GM19099 (cell line): ENCODE data around the gene QKI.

Experiments
- POLR2A ChIP-seq: IDR thresholded peaks from 3 replicates; pipeline ENCODE4 v1.6.1; 2011; ENCODE audit warnings: low read depth; ENCODE audit not compliant: insufficient read length; ENCODE audit errors: extremely low read depth

The QKI gene

DNA sequence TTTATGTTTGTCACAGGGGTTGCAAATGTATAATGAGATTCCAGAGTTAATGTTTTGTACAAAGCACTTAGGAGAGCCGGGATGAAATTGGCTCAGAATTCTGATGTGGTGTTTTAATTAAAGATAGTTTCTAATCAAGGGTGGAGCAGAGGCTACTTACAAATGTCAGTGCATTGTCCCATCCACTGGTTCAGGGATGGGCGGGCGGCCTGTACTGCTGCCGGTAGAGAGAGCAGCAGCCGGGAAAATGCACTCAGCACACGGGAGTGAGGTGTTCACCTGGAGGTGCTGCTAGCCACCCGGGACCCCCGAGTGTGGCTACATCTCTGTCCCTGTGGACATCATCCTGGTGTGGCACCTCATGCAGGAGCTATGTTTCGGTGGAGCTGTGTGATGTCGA, 193.3 kb downstream of the QKI start:
- TF ChIP-seq POLR2A: no peak

DNA sequence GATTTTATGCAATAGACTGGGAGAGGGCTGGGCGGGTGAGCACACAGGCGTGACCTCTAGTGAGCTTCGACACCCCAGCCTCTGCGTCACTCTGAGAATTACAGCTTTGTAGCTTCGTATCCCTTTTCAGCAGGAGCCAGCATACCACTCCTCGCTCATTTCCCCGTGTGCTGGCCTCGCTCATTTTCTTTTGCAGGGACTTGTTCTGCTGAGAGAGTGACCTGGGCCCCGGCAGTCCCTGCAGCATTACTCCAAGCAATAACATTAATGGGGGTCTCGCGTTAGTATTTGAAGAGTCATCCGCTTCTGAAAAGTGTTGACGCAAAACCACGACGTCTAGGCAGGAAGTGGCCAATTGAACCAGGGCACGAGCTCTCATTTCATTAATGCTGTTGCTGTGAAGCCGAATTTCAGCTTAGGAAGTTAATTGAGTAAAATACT, 193.7 kb downstream of the QKI start:
- no peak for TF ChIP-seq POLR2A

DNA sequence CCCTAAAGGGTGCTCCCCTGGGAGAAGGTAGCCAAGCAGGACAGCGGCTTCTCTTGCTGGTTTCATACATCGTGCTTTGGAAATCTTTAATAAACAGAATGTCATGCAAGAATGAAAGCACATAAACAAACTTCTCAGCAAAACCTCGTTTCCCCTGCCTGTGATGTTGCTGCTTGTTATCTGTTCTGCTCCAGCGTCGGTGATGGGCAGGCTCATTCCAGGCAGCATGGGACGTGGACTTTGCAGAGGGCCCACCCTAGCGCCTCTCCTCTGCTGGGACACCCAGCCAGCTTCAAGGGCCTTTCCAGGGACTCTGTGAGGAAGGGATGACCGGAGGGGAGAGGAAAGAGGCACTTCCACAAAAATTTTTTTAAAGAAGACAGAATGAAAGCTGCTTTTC, 197.7 kb downstream of the QKI start:
- no peak for TF ChIP-seq POLR2A

DNA sequence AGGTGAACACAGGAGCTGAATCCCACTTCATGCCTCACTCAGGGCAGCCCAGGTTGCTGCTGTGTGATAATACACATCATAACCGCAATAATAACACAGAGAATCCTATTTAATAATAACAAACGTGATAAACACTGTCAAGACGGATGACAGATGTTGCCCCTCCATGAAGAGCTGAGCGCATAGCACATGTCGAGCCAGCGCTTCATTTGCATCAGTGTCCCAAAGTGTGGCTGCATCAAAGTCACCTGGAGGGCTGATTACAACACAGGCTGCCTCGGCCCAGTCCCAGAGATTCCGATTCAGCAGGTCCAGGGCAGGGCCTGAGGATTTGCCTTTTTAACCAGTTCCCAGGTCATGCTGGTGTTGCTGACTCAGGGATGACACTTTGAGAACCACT, 198.5 kb downstream of the QKI start:
- no peak for TF ChIP-seq POLR2A

DNA sequence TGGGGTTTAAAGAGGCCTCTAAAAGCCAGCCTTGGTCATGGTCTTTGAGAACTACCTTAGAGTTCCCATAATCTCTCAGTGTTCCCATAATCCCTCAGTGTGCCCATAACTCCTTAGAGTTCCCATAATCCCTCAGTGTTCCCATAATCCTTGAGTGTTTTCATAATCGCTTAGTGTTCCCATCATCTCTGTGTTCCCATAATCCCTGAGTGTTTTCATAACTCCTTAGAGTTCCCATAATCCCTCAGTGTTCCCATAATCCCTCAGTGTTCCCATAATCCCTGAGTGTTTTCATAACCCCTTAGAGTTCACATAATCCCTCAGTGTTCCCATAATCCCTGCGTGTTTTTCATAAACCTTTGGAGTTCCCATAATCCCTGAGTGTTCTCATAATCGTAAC, 199.2 kb downstream of the QKI start:
- TF ChIP-seq POLR2A: no peak

DNA sequence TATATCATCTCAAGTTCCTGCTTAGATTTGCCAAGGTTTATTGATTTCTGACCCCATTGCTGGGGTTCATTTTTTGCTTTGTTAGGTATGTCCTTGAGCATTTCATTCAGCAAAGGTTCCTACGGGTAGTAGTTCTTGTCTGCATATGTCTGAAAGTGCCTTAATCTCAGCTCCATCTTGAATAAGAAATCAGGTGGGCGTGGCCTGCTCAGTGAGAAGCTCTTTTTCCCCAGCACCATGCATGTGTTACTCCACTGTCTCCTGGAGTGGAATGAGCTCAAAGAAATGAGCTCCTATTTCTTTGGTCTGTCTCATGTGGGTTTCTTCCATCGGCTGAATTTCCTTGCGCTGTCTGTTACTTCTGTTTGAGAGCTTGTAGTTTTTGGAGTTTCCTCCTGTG, 201.9 kb downstream of the QKI start:
- TF ChIP-seq POLR2A: no peak

DNA sequence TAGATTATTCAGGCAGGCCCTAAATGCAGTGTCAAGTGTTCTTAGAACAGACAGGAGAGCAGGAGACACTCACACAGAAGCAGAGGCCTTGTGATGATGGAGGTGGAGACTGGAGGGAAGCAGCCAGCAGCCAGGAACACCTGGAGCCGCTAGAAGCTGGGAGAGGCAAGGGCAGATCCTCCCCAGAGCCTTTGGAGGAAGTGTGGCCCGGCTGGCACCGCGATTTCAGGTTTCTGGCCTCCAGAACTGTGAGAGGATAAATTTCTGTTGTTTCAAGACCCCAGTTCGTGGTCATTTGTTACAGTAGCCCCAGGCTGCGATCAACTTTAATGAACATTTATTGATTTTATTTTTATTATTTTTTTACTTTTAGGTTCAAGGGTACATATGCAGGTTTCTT, 203.0 kb downstream of the QKI start:
- TF ChIP-seq POLR2A: no peak

DNA sequence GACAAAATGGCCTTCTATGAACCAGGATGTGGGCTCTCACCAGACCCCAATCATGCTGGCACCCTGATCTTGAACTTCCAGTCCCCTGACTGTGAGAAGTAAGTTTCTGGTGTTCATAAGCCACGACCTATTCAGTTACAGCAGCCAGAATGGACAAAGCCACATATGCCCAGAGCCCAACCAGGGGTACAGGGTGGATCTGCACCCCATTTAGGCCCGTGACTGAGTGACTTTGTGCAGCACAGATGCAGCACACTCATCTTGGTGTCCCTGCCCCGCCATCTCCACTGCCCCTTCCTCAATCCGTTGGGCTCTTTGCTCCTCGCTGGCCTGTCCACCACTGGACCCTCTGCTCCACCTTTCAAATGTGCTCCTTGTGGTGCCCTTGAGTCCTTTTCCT, 205.6 kb downstream of the QKI start:
- no peak for TF ChIP-seq POLR2A

DNA sequence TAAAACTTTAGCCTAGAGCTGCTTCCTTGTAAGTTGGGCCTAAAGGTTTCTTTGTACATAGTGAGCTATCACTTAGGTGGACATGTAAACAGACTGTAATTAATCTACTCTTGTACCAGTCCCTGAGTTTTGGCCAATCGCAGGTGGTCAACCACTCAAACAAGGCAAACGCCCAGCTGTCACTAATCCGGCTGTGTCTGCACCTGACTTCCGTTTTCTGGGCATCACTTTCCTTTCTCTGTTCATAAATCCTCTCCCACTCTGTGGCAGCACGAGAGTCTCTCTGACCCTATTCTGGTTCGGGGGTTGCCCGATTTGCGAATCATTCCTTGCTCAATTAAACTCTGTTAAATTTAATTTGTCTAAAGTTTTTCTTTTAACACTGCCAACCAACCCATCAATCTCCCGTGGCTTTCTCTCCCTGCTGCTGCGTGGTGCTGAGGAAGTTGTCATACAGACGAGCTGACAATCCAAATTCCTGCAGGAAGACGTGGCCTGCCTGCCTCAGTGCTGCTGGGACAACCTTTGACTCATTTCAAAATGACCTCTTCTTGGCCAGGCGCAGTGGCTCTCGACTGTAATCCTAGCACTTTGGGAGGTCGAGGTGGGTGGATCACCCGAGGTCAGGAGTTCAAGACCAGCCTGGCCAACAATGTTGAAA, 206.3 kb downstream of the QKI start:
- TF ChIP-seq POLR2A: no peak

DNA sequence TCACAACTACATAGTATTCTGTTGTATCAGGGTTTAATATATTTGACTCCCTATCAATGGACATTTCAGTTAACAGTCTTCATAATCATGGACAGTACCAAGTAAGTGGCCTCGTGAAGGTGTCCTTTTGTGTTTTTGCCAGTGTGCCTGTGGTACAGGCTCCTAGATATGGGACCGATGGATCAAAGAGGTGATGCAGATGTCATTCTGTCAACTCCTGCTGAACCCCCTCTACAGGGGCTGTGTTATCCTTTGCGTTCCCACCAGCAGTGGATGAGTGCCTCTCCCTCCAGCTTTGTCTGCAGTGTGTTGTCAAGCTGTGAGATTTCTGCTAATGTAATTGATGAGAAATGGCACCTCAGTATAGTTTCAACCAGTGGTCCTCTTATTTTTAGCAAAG, 210.7 kb downstream of the QKI start:
- no peak for TF ChIP-seq POLR2A

DNA sequence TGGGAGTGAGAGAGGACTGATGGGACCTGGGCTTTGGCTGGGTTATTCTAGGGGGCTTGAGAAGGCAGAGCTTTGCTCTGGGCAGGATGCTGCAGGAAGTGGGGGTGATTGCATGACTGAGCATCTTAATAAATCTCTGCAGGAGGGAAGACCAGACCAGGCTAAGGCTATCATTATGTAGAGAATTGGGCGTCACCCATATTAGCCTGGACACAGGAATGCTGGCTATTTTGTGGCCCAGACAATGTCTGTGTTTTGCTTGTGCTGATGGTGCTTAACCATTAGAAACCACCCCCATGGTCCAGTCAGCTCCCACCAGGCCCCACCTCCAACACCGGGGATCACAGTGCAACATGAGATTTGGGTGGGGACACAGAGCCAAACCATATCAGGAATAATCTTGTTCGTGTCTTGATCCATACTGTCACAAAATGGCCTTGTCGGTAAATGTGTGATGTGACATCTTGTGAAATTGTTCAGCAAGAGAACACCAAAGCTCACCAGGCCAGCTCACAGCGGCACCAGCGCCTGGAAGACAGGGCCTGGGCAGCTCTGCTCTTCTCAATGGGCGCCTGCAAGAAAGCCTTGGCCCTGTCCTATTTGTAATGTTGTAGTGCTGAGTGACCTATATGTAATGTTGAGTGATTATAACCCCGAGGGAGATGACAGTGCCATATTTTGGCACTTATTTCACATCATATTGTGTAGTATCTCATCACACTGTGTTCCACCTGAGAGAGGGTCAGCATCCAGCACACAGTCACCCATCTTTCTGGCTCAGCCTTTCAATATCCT, 211.8 kb downstream of the QKI start:
- TF ChIP-seq POLR2A: no peak

DNA sequence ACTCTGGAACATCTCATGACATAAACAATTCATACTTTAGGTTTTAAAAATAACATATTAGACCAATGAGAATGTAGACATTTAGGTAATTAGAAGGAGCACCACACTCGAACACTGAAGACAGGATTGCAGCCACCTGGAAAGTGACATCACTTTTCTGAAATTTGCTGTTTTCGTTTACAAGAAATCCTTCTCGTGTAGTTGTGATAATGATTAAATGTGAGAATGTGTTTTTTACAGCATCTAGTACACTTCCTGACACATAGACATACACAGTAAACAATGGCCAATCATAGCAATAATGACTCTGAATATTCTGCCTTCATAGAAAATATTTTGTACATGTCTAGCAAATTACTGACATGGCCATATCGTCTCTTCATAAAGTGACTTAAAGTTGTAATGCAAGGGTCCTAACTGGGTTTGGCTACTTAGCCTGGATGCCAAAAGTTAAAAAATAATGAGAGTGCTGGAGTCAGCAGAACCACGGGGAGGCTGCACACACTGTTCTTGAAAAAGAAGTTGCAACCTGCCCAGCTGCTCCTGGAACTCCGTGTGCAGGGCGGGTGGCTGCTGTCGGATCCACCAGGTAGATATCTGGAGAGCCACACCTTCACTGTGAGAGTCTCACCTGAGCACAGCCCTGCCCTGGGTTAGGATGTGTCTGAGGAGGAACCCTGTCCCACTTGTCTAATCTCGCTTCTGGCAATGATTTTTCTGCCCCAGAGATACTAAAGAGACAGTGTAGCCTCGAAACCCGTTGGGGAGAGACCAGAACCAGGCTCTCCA, 212.9 kb downstream of the QKI start:
- TF ChIP-seq POLR2A: no peak
